Putamen (tissue), 1 donor: ENCODE data around the gene SCAP.

Experiments used
- DNase-seq: peaks from one replicate; pipeline ENCODE4 v3.0.0-alpha.2; 2016; ENCODE audit warnings: low spot score

SCAP gene

GRCh38 chr3:47413751-47414150 is 62.0 kb downstream of the SCAP start:
- DNase-seq = peak; percentile 75

- DNase-seq = no peak
Observed at GRCh38 chr3:47412842-47413520, 62.8 kb downstream of the SCAP start.

- no peak for DNase-seq
Observed at GRCh38 chr3:47412453-47412756, 63.3 kb downstream of the SCAP start.

- no peak for DNase-seq
Observed at GRCh38 chr3:47411696-47412452, 63.9 kb downstream of the SCAP start.

- DNase-seq = no peak
Observed at GRCh38 chr3:47410801-47411646, 64.7 kb downstream of the SCAP start.

- no peak for DNase-seq
Observed at GRCh38 chr3:47410417-47410720, 65.4 kb downstream of the SCAP start.

GRCh38 chr3:47409688-47410416 is 65.9 kb downstream of the SCAP start:
- no peak for DNase-seq

GRCh38 chr3:47409284-47409683 is 66.5 kb downstream of the SCAP start:
- DNase-seq = no peak

GRCh38 chr3:47408839-47409229 is 66.9 kb downstream of the SCAP start:
- DNase-seq = no peak

GRCh38 chr3:47407896-47408838 is 67.6 kb downstream of the SCAP start:
- DNase-seq = no peak

GRCh38 chr3:47407237-47407636 is 68.5 kb downstream of the SCAP start:
- DNase-seq = no peak

GRCh38 chr3:47406762-47407149 is 69.0 kb downstream of the SCAP start:
- DNase-seq = no peak

GRCh38 chr3:47405820-47406761 is 69.7 kb downstream of the SCAP start:
- no peak for DNase-seq

GRCh38 chr3:47404955-47405790 is 70.6 kb downstream of the SCAP start:
- DNase-seq = peak; percentile 79

- no peak for DNase-seq
Observed at GRCh38 chr3:47404431-47404876, 71.3 kb downstream of the SCAP start.

- DNase-seq = no peak
Observed at GRCh38 chr3:47399531-47400270, 76.0 kb downstream of the SCAP start.

- DNase-seq = no peak
Observed at GRCh38 chr3:47399016-47399415, 76.7 kb downstream of the SCAP start.

GRCh38 chr3:47398228-47398627 is 77.5 kb downstream of the SCAP start:
- no peak for DNase-seq
